Esophagus muscularis mucosa (tissue), 4 donors: ENCODE data around the gene FOXN1. TPM values are rescaled to one million over a fixed set of nuclear protein-coding genes. Genes with fewer than 3 reads are reported as not detected.
A peak's percentile ranks its signal among the peaks of the same experiment; 100 is the strongest.

Source experiments
- DNase-seq: peaks from one replicate; pipeline ENCODE4 v3.0.0-alpha.2; 2017; ENCODE audit errors: extremely low spot score
- H3K27ac ChIP-seq, 4 donors: fragments of 200-600 bp; sonication (generic); replicated peaks in 1 of 4; 1 replicate in 3 of 4; 2 replicates in 1 of 4; pipeline ENCODE4 v1.5.1; 2016 to 2019; ENCODE audit warnings: mild to moderate bottlenecking in 1 of 4
- H3K27me3 ChIP-seq, 4 donors: fragments of 200-600 bp; sonication (generic); one replicate each; pipeline versions ENCODE4 v1.5.1 to v1.6.0; 2016 to 2019
- H3K36me3 ChIP-seq, 4 donors: fragments of 200-600 bp; sonication (generic); one replicate each; pipeline ENCODE4 v1.5.1; 2016 to 2019
- H3K4me1 ChIP-seq, 4 donors: fragments of 200-600 bp; sonication (generic); one replicate each; pipeline ENCODE4 v1.5.1; 2016 to 2019
- H3K4me3 ChIP-seq, 4 donors: fragments of 200-600 bp; sonication (generic); 1 replicate in 2 of 4; 2 replicates in 2 of 4; pipeline ENCODE4 v1.5.1; 2016 to 2019; ENCODE audit warnings: mild to moderate bottlenecking in 4 of 4, moderate library complexity in 1 of 4
- H3K9me3 ChIP-seq, 4 donors: fragments of 200-600 bp; sonication (generic); 1 replicate in 3 of 4; 2 replicates in 1 of 4; pipeline ENCODE4 v1.5.1; 2016 to 2019
- CTCF ChIP-seq, 3 experiments: fragments of 200-600 bp in 2 of 3; fragments of 450-650 bp in 1 of 3; sonication (generic) in 2 of 3; IDR thresholded peaks; one replicate each; pipeline ENCODE4 v1.5.1; 2017 to 2019; ENCODE audit warnings: antibody characterized with exemption in 3 of 3, mild to moderate bottlenecking in 2 of 3, moderate library complexity in 1 of 3
- EP300 ChIP-seq: sonication (generic); formaldehyde crosslinking; IDR thresholded peaks from one replicate; pipeline ENCODE4 v1.6.1; 2017; ENCODE audit warnings: antibody characterized with exemption
- POLR2A ChIP-seq: fragments of 450-650 bp; IDR thresholded peaks from one replicate; pipeline ENCODE4 v1.6.1; 2017; ENCODE audit warnings: antibody characterized with exemption, moderate library complexity, mild to moderate bottlenecking, low read depth
- POLR2AphosphoS5 ChIP-seq, 2 donors: sonication (generic); formaldehyde crosslinking; IDR thresholded peaks; one replicate each; pipeline ENCODE4 v1.6.1; 2017; ENCODE audit warnings: antibody characterized with exemption in 2 of 2
- WGBS: methylation state at CpG from one replicate; pipeline ENCODE4 v1.1.5; 2018; 5-methylcytosine and 5-hydroxymethylcytosine counted together
- intact Hi-C: fragments of 100-400 bp; cut with DNase I; formaldehyde crosslinking; loops from one replicate; pipeline ENCODE4 v1.15.1; 2023
- total RNA-seq, 4 donors: library from RNA; depleted of rRNA; stranded (reverse); fragments of >200 nt; gene quantifications; one replicate each; pipeline versions ENCODE4 v1.1.0 to v1.2.1, GENCODE V29; 2016

FOXN1 gene
- total RNA-seq, 4 donors from 2014 or later: not detected

DNA sequence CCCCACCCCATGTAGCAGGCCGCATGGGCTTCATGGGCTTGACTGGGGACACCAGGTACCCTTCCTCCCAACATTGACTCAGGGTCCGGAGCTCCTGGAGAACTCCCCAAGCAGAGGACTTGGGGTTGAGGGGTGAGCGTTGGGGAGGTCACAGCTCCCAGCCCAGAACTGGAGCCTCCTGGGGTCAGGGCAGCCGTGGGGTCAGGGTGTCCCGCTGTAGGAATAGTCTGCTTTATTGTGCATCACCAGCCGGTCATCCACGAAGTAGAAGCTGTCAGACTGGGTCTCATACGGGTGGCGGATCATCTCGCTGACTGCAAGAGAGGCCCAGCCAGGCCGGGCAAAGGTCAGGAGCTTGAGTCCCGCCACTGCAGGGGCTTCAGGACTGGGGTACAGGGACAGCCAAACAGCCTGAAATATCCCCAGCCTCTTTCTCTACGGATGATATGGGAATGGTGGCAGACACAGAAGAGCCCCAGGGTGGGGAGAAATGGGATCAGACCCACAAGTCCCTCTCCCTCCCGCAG is 41.0 kb downstream of the FOXN1 start:
- DNase-seq: no peak
- H3K4me3 ChIP-seq: no peak overlapping the region
- no peaks in the 10 kb centered on the region for H3K27me3 ChIP-seq
- peaks cover 12 to 38% (median 28%) of the 10 kb centered on the region in 4 donors for H3K4me1 ChIP-seq
- WGBS: 92% methylated on average over 7 of the region's 14 CpGs
- no peaks in the 10 kb centered on the region for H3K9me3 ChIP-seq
- intact Hi-C loops: loop anchor here (5.0 kb wide), 1 partner anchor 65 kb away; the partner anchor contains the start of gene RSKR
- H3K27ac ChIP-seq: no peak overlapping the region
- H3K36me3 ChIP-seq: peaks cover 0 to 19% (median 15%) of the 10 kb centered on the region in 4 donors
- no peak for TF ChIP-seq POLR2AphosphoS5 (IDR thresholded peaks at IDR 0.05)
- no peak for TF ChIP-seq EP300
- TF ChIP-seq CTCF (IDR thresholded peaks at IDR 0.05): no peak
- no peak for TF ChIP-seq POLR2A

DNA sequence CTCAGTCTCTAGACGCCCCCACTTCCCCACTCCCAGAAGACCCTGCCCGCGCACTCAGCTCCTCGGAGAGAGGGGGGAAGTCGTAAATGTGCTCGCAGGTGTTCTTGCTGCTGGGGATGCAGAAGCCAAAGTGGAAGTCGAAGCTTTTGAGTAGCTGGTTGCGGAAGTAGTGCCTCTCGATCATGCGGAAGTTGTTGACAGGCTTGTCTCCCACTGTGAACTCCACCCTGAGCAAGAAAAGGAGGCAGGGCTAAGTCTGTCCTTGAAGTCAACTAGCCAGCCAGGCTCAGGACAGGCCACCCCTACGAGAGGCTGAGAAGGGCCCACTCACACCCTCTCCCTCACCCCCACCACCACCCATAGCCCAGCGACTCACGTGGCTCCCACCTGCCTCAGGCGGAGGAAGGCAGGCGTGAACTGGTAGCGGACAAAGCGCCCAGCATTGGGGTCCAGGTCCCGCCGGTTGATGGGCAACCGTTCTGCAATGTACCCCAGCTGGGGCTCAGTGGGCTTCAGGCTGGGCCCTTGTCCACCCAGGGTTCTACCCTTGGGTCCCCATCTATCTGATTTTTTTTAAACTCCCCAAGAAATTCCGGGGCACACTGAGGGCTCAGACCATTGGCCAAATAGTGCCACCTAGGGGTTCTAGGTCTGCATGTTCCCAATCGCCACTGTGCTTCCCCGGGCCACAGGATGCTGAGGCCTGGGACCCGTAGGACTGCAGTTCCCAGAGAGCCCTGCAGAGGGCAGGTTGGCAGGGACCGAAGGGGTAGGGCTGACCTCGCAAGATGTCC is 41.7 kb downstream of the FOXN1 start:
- intact Hi-C loops: loop anchor here (5.0 kb wide), 1 partner anchor 64 kb away; the partner anchor contains the start of gene RSKR
- H3K27me3 ChIP-seq: no peaks in the 10 kb centered on the region
- no peaks in the 10 kb centered on the region for H3K9me3 ChIP-seq
- H3K4me3 ChIP-seq: no peak overlapping the region
- no peak for DNase-seq
- peaks cover 15 to 42% (median 33%) of the 10 kb centered on the region in 4 donors for H3K4me1 ChIP-seq
- peak; percentile 81 to 93 (median 84) for TF ChIP-seq CTCF (IDR thresholded peaks at IDR 0.05)
- TF ChIP-seq EP300: no peak
- TF ChIP-seq POLR2AphosphoS5 (IDR thresholded peaks at IDR 0.05): no peak
- no peak overlapping the region for H3K27ac ChIP-seq
- H3K36me3 ChIP-seq: peaks cover 0 to 19% (median 15%) of the 10 kb centered on the region in 4 donors
- 66% methylated on average over 18 of the region's 26 CpGs for WGBS

GRCh38 chr17:28548417-28549130 is 42.4 kb downstream of the FOXN1 start:
- TF ChIP-seq POLR2AphosphoS5 (IDR thresholded peaks at IDR 0.05) (no peak), EP300 (no peak), POLR2A (no peak), CTCF (IDR thresholded peaks at IDR 0.05) (no peak)
- H3K9me3 ChIP-seq: no peaks in the 10 kb centered on the region
- no peak overlapping the region for H3K4me3 ChIP-seq
- intact Hi-C loops: loop anchor here (5.0 kb wide), 1 partner anchor 64 kb away; the partner anchor contains the start of gene RSKR
- DNase-seq: no peak
- H3K4me1 ChIP-seq: peaks cover 16 to 46% (median 35%) of the 10 kb centered on the region in 4 donors
- 87% methylated on average over 6 of the region's 6 CpGs for WGBS
- H3K27me3 ChIP-seq: no peaks in the 10 kb centered on the region
- peaks cover 0 to 21% (median 16%) of the 10 kb centered on the region in 4 donors for H3K36me3 ChIP-seq
- H3K27ac ChIP-seq: no peak overlapping the region

DNA sequence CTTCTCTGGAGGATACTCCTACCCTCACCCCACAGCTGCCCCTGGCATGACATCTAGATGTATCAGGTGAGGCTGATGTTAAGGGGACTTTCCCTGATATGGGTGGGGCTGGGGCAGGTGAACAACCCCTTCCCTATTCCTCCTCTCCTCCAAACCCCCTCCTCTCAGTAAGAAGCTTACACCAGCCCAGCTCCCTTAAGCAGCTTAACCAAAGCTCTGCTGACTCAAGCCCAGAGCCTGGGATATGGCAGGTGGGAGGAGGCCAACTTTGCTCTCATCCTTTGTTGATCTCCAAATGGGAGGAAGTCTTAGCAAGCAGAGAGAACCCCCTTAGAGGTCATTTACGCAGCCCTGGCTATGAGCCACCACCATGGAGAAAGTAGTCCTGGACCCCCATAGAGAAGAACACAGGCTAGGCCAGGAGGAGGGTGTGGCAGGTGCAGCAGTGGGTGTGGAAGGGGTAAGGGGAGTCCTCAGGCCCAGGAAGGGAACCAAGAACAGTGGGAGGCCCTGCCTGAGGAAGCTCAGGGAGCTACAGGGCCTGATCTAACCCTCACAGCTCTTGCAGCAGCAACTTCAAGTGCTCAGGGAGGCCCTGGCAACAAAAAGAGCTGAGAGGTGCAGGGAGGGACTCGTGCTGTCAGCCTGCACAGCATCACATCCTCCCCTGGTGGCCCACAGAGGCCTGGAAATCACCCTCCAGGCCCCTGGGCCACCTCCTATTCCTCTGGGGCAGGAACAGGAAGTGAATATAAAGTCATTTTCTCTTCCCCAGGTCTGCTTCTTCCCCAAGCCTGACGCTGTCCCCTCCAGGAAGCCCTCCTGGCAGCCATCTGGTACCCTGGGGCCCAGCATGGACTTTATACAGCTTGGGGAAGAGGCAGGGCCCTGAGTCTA is 43.3 kb downstream of the FOXN1 start:
- Histone ChIP-seq H3K27me3 (no peaks in the 10 kb centered on the region), H3K9me3 (no peaks in the 10 kb centered on the region), H3K27ac (no peak overlapping the region), H3K36me3 (peaks cover 8 to 30% (median 25%) of the 10 kb centered on the region in 4 donors), H3K4me1 (peaks cover 16 to 46% (median 35%) of the 10 kb centered on the region in 4 donors), H3K4me3 (no peak overlapping the region)
- no peak for DNase-seq
- intact Hi-C loops: loop anchor here (5.0 kb wide), 2 partner anchors 48 to 63 kb away; partner anchors contain the start of genes RSKR and SPAG5
- TF ChIP-seq POLR2AphosphoS5 (IDR thresholded peaks at IDR 0.05) (no peak), EP300 (no peak), CTCF (IDR thresholded peaks at IDR 0.05) (no peak), POLR2A (no peak)
- WGBS: 78% methylated on average over 3 of the region's 3 CpGs
